Fibroblast of lung (primary cell): ENCODE data around the gene ATP8A2. TPM values are rescaled to one million over a fixed set of nuclear protein-coding genes. Genes with fewer than 3 reads are reported as not detected.

Source experiments
- DNase-seq, 2 donors: peaks; one replicate each; pipeline versions ENCODE4 v3.0.0 to v3.0.0-alpha.2; 2010; ENCODE audit warnings: low read depth in 2 of 2
- H2AFZ ChIP-seq: 2 replicates; pipeline ENCODE4 v1.5.1; 2012; ENCODE audit warnings: low read length, control low read depth, inconsistent platforms
- H3K27ac ChIP-seq: 2 replicates; pipeline ENCODE4 v1.5.1; 2011; ENCODE audit warnings: low read length, control low read depth; ENCODE audit not compliant: insufficient read depth
- H3K27me3 ChIP-seq: 2 replicates; pipeline ENCODE4 v1.5.1; 2011; ENCODE audit warnings: mild to moderate bottlenecking, low read length; ENCODE audit not compliant: control insufficient read depth, insufficient read depth
- H3K36me3 ChIP-seq: 2 replicates; pipeline ENCODE4 v1.5.1; 2011; ENCODE audit warnings: low read length; ENCODE audit not compliant: control insufficient read depth, insufficient read depth
- H3K4me1 ChIP-seq: 2 replicates; pipeline ENCODE4 v1.5.1; 2011; ENCODE audit warnings: low read length; ENCODE audit not compliant: control insufficient read depth, insufficient read depth; ENCODE audit errors: extremely low read depth
- H3K4me2 ChIP-seq: 2 replicates; pipeline ENCODE4 v1.5.1; 2011; ENCODE audit warnings: low read length, control low read depth; ENCODE audit not compliant: insufficient read depth; ENCODE audit errors: extremely low read depth
- H3K4me3 ChIP-seq, 4 experiments: fragments of 200-600 bp in 1 of 4; sonication (generic) in 1 of 4; replicated peaks in 1 of 4; 2 replicates each; pipeline ENCODE4 v1.5.1; 2011 to 2016; ENCODE audit warnings: low read length in 4 of 4, low read depth in 3 of 4, mild to moderate bottlenecking in 3 of 4, control low read depth in 2 of 4, inconsistent platforms in 1 of 4, mixed read lengths in 1 of 4; ENCODE audit not compliant: insufficient read depth in 1 of 4; ENCODE audit errors: control extremely low read depth in 1 of 4
- H3K79me2 ChIP-seq: 2 replicates; pipeline ENCODE4 v1.5.1; 2012; ENCODE audit warnings: mild to moderate bottlenecking, low read length, inconsistent platforms; ENCODE audit not compliant: control insufficient read depth, insufficient read depth
- H3K9ac ChIP-seq: 2 replicates; pipeline ENCODE4 v1.5.1; 2011; ENCODE audit warnings: mild to moderate bottlenecking, low read length, control low read depth; ENCODE audit not compliant: insufficient read depth
- H3K9me3 ChIP-seq: 2 replicates; pipeline ENCODE4 v1.5.1; 2012; ENCODE audit warnings: low read depth, low read length; ENCODE audit not compliant: control insufficient read depth, insufficient read depth
- H4K20me1 ChIP-seq: 2 replicates; pipeline ENCODE4 v1.5.1; 2011; ENCODE audit warnings: low read length; ENCODE audit not compliant: control insufficient read depth, insufficient read depth; ENCODE audit errors: extremely low read depth
- EZH2 ChIP-seq: IDR thresholded peaks from 2 replicates; pipeline ENCODE4 v1.5.1; 2012; ENCODE audit warnings: low read length, control low read depth, mild to moderate bottlenecking; ENCODE audit errors: missing control alignments
- polyA plus RNA-seq, 2 donors: library from polyadenylated mRNA; depleted of rRNA in 1 of 2; stranded (reverse) in 1 of 2; unstranded in 1 of 2; fragments of >200 nt; gene quantifications; 2 replicates each; pipeline ENCODE4 v1.2.1, GENCODE V29; 2011 to 2012; ENCODE audit warnings: missing spikeins in 1 of 2
- total RNA-seq: library from RNA; depleted of rRNA; stranded (reverse); fragments of >200 nt; gene quantifications from 2 replicates; pipeline ENCODE4 v1.2.1, GENCODE V29; 2014
- TF ChIP-seq, protein P1 (sequence below), 2 donors: IDR thresholded peaks in 1 of 2; conservative IDR thresholded peaks in 1 of 2; 1 replicate in 1 of 2; 2 replicates in 1 of 2; pipeline ENCODE4 v1.5.1; 2011 to 2012; ENCODE audit warnings: low read length in 2 of 2, control low read depth in 1 of 2, inconsistent platforms in 1 of 2, low read depth in 1 of 2, mild to moderate bottlenecking in 1 of 2

Gene ATP8A2
- total and polyA plus RNA-seq, 2 donors (not counting 1 experiment from before 2014, with no cell fraction given): under 0.01 to 0.01 TPM

DNA sequence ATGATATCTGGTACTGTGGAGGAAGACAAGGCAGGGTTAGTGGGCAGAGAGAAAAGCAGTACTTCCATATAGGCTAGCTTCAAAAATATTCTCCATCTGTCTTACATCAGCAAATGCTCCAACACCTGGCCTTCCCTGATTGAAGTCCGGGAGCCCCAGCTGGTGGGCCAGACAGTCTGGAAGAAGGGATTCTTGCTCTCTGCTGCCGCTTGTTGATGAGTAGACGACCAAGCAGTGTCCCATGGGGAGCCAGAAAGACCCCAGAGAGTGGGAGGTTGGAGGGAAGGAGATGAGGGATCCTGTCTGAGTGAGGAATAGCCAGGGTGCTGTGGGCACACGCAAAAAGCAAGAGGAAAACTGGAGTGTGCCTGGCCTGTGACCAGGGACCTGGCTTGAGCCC, 95.1 kb downstream of the ATP8A2 start:
- Histone ChIP-seq H3K27ac (no peak overlapping the region), H3K9ac (no peak overlapping the region), H3K9me3 (no peaks in the 10 kb centered on the region), H3K4me1 (no peaks in the 10 kb centered on the region), H4K20me1 (no peaks in the 10 kb centered on the region), H3K4me3 (no peak overlapping the region), H2AFZ (no peak overlapping the region), H3K36me3 (no peaks in the 10 kb centered on the region), H3K4me2 (no peak overlapping the region), H3K79me2 (no peaks in the 10 kb centered on the region), H3K27me3 (peaks cover 2% of the 10 kb centered on the region)
- TF ChIP-seq, protein P1, sequence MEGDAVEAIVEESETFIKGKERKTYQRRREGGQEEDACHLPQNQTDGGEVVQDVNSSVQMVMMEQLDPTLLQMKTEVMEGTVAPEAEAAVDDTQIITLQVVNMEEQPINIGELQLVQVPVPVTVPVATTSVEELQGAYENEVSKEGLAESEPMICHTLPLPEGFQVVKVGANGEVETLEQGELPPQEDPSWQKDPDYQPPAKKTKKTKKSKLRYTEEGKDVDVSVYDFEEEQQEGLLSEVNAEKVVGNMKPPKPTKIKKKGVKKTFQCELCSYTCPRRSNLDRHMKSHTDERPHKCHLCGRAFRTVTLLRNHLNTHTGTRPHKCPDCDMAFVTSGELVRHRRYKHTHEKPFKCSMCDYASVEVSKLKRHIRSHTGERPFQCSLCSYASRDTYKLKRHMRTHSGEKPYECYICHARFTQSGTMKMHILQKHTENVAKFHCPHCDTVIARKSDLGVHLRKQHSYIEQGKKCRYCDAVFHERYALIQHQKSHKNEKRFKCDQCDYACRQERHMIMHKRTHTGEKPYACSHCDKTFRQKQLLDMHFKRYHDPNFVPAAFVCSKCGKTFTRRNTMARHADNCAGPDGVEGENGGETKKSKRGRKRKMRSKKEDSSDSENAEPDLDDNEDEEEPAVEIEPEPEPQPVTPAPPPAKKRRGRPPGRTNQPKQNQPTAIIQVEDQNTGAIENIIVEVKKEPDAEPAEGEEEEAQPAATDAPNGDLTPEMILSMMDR (conservative IDR thresholded peaks at IDR 0.05 in 1 of 2, IDR thresholded peaks at IDR 0.05 in 1 of 2; ENCODE audit: low read depth in 1 of 2, low read length in 2 of 2): no peak
- no peak for TF ChIP-seq EZH2
- DNase-seq: no peak

DNA sequence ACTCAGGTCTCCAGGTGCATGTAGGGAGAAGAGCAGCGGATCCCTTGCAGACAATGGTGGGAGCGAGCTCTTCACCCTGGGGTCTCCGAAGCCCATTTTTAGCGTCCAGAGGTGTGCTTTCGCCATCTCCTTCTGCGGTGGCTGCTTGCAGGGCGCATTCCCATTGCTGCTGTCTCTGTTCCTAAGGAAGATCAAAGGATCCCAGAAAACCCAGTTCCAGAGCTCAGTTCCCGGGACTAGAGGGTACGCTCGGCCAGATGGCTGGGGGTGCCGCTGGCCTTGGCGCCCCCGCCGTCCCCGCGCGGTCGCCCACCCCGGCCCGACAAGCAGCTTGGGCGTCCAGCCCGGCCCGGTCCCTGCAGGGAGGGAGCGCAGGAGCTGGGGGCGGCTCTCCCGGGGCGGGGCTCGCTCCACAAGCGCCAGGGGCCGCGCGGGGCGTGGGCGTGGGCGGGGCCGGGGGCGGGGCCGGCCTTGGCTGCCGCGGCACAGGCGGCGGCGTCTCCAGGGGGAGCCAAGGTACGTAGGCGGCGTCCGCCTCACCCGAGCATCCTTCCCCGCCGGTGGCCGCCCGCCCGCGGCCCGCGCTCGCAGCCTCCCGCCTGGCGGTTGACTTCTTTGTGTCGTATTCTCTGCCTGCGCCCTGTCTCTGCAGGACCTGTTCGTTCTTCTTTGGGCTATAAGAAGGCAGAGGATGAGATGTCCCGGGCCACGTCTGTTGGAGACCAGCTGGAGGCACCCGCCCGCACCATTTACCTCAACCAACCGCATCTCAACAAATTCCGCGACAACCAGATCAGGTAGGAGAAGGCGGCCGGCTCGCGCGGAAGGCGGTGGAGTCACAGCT, 96.8 kb downstream of the ATP8A2 start:
- no peak overlapping the region for H3K4me3 ChIP-seq
- H3K36me3 ChIP-seq: no peaks in the 10 kb centered on the region
- no peak overlapping the region for H3K27ac ChIP-seq
- no peaks in the 10 kb centered on the region for H3K9me3 ChIP-seq
- no peaks in the 10 kb centered on the region for H3K79me2 ChIP-seq
- no peak overlapping the region for H3K9ac ChIP-seq
- H3K4me1 ChIP-seq: no peaks in the 10 kb centered on the region
- TF ChIP-seq EZH2: no peak
- TF ChIP-seq, protein P1 (conservative IDR thresholded peaks at IDR 0.05 in 1 of 2, IDR thresholded peaks at IDR 0.05 in 1 of 2; ENCODE audit: low read depth in 1 of 2, low read length in 2 of 2): no peak
- peaks cover 2% of the 10 kb centered on the region for H3K27me3 ChIP-seq
- no peak overlapping the region for H2AFZ ChIP-seq
- peak overlapping the region; percentile 68 for H3K4me2 ChIP-seq
- H4K20me1 ChIP-seq: no peaks in the 10 kb centered on the region
- peak in 1 of 2 donors; percentile 54 for DNase-seq

GRCh38 chr13:25469169-25469525, 97.4 kb downstream of the ATP8A2 start:
- no peaks in the 10 kb centered on the region for H3K79me2 ChIP-seq
- H2AFZ ChIP-seq: no peak overlapping the region
- no peak overlapping the region for H3K27ac ChIP-seq
- no peak overlapping the region for H3K4me2 ChIP-seq
- H3K9ac ChIP-seq: no peak overlapping the region
- no peak for DNase-seq
- H3K4me1 ChIP-seq: no peaks in the 10 kb centered on the region
- H3K27me3 ChIP-seq: peaks cover 2% of the 10 kb centered on the region
- no peak for TF ChIP-seq EZH2
- TF ChIP-seq, protein P1 (conservative IDR thresholded peaks at IDR 0.05 in 1 of 2, IDR thresholded peaks at IDR 0.05 in 1 of 2; ENCODE audit: low read depth in 1 of 2, low read length in 2 of 2): no peak
- no peaks in the 10 kb centered on the region for H4K20me1 ChIP-seq
- H3K36me3 ChIP-seq: no peaks in the 10 kb centered on the region
- H3K9me3 ChIP-seq: no peaks in the 10 kb centered on the region
- H3K4me3 ChIP-seq: no peak overlapping the region
